ENCODE measurements around the gene NBPF6.
A peak's percentile ranks its signal among the peaks of the same experiment; 100 is the strongest.
"Not testable (repeated sequence)": the region's sequence is repeated elsewhere in the genome, so short reads cannot be mapped to it uniquely, and the experiment has no call there.

Gene NBPF6

GRCh38 chr1:108502138-108502537, 52.0 kb downstream of the NBPF6 start:
- no peak for DNase-seq

- DNase-seq = no peak
Observed at GRCh38 chr1:108502624-108503023, 52.5 kb downstream of the NBPF6 start.

- DNase-seq = no peak
Observed at GRCh38 chr1:108503062-108503733, 53.1 kb downstream of the NBPF6 start.

- no peak for DNase-seq
Observed at GRCh38 chr1:108504447-108504846, 54.3 kb downstream of the NBPF6 start.

GRCh38 chr1:108505763-108506070, 55.6 kb downstream of the NBPF6 start:
- DNase-seq = no peak

GRCh38 chr1:108511764-108512163, 61.6 kb downstream of the NBPF6 start:
- no peak for DNase-seq

GRCh38 chr1:108512239-108513043, 62.3 kb downstream of the NBPF6 start:
- peak; percentile 39 for DNase-seq

- no peak for DNase-seq
Observed at GRCh38 chr1:108513044-108513415, 62.9 kb downstream of the NBPF6 start.

GRCh38 chr1:108513914-108514313, 63.8 kb downstream of the NBPF6 start:
- not testable (repeated sequence) for DNase-seq

GRCh38 chr1:108517301-108517897, 67.3 kb downstream of the NBPF6 start:
- not testable (repeated sequence) for DNase-seq
